ENCODE results near the gene ATP10A.

DNA sequence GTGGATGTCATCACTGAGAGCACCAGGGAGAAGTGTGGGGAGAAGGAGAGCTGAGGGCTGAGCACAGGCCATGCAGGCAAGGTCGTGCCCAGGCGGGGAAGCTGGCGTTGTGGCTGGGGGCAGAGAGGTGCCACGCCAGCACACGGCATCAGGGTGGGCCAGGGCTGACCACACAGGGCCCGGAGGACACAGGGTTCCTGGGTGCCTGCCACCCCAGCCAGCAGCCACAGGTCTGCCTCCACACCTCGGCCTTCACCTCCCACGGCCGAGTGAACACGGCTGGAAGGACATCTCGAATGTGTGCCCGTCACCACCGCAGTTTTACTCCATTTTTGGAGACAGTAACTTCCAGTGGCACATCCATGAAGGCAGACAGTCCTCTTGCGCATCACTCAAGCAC is 77.1 kb downstream of the ATP10A start:
- TF ChIP-seq, protein P1, sequence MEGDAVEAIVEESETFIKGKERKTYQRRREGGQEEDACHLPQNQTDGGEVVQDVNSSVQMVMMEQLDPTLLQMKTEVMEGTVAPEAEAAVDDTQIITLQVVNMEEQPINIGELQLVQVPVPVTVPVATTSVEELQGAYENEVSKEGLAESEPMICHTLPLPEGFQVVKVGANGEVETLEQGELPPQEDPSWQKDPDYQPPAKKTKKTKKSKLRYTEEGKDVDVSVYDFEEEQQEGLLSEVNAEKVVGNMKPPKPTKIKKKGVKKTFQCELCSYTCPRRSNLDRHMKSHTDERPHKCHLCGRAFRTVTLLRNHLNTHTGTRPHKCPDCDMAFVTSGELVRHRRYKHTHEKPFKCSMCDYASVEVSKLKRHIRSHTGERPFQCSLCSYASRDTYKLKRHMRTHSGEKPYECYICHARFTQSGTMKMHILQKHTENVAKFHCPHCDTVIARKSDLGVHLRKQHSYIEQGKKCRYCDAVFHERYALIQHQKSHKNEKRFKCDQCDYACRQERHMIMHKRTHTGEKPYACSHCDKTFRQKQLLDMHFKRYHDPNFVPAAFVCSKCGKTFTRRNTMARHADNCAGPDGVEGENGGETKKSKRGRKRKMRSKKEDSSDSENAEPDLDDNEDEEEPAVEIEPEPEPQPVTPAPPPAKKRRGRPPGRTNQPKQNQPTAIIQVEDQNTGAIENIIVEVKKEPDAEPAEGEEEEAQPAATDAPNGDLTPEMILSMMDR (IDR thresholded peaks at IDR 0.05), result no peak
- TF ChIP-seq POLR2A (IDR thresholded peaks at IDR 0.05), result no peak

Data from heart left ventricle (tissue), 13 donors.